PC-9 (cell line): ENCODE measurements around the gene NEUROG2.

Experiments
- EZH2 ChIP-seq: fragments of 200-600 bp; sonication (generic); IDR thresholded peaks from 2 replicates; pipeline ENCODE4 v1.8.0; 2017; ENCODE audit warnings: antibody characterized with exemption, low read depth
- TF ChIP-seq, protein P1 (sequence below): fragments of 200-600 bp; sonication (generic); conservative IDR thresholded peaks from 2 replicates; pipeline ENCODE4 v1.6.1; 2017; ENCODE audit warnings: mixed run types, antibody characterized with exemption, mild to moderate bottlenecking, moderate library complexity

DNA sequence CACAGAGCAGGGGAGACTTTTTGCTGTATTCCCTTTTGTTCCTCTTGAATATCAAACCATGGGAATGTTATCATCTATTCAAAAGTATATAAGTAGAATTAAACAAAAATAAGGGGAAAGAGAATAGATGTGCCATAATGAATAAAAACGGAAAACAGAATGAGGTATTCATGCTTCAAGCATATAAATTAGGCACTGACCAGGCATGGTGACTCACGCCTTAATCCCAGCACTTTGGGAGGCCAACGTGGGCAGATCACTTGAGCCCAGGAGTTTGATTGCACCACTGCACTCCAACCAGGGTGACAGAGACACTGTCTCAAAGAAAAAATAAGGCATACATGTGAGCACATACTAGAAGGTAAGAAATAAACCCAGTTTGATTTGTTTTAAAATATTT is 16.3 kb upstream of the NEUROG2 start:
- TF ChIP-seq EZH2, result no peak
- TF ChIP-seq, protein P1, sequence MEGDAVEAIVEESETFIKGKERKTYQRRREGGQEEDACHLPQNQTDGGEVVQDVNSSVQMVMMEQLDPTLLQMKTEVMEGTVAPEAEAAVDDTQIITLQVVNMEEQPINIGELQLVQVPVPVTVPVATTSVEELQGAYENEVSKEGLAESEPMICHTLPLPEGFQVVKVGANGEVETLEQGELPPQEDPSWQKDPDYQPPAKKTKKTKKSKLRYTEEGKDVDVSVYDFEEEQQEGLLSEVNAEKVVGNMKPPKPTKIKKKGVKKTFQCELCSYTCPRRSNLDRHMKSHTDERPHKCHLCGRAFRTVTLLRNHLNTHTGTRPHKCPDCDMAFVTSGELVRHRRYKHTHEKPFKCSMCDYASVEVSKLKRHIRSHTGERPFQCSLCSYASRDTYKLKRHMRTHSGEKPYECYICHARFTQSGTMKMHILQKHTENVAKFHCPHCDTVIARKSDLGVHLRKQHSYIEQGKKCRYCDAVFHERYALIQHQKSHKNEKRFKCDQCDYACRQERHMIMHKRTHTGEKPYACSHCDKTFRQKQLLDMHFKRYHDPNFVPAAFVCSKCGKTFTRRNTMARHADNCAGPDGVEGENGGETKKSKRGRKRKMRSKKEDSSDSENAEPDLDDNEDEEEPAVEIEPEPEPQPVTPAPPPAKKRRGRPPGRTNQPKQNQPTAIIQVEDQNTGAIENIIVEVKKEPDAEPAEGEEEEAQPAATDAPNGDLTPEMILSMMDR, result no peak
